Activated naive CD4-positive, alpha-beta T cell treated with Interleukin-2 at 50 U/mL for 16 hours (primary cell): Measurements from ENCODE around the gene WASF2.
"Not testable (repeated sequence)": the region's sequence is repeated elsewhere in the genome, so short reads cannot be mapped to it uniquely, and the experiment has no call there.

Source experiments
- DNase-seq: peaks from one replicate; pipeline ENCODE4 v3.0.0-alpha.2; 2020

Gene WASF2

GRCh38 chr1:27491748-27492700, 2.1 kb upstream of the WASF2 start:
- DNase-seq = no peak

GRCh38 chr1:27489501-27489972, 430 bp downstream of the WASF2 start:
- DNase-seq = no peak

- no peak for DNase-seq
Measured at GRCh38 chr1:27487966-27488884, 1.7 kb downstream of the WASF2 start.

- DNase-seq = no peak
Measured at GRCh38 chr1:27485363-27485762, 4.6 kb downstream of the WASF2 start.

- DNase-seq = no peak
Measured at GRCh38 chr1:27483659-27484058, 6.3 kb downstream of the WASF2 start.

- no peak for DNase-seq
Measured at GRCh38 chr1:27481994-27482620, 7.9 kb downstream of the WASF2 start.

- no peak for DNase-seq
Measured at GRCh38 chr1:27478098-27478497, 11.9 kb downstream of the WASF2 start.

GRCh38 chr1:27476237-27476636, 13.7 kb downstream of the WASF2 start:
- DNase-seq = no peak

GRCh38 chr1:27475720-27476119, 14.2 kb downstream of the WASF2 start:
- no peak for DNase-seq

- no peak for DNase-seq
Measured at GRCh38 chr1:27473755-27474154, 16.2 kb downstream of the WASF2 start.

GRCh38 chr1:27472098-27472497, 17.9 kb downstream of the WASF2 start:
- not testable (repeated sequence) for DNase-seq

- no peak for DNase-seq
Measured at GRCh38 chr1:27471477-27471876, 18.5 kb downstream of the WASF2 start.

GRCh38 chr1:27469334-27469733, 20.6 kb downstream of the WASF2 start:
- no peak for DNase-seq

GRCh38 chr1:27468378-27468777, 21.6 kb downstream of the WASF2 start:
- DNase-seq = not testable (repeated sequence)

- no peak for DNase-seq
Measured at GRCh38 chr1:27464926-27465647, 24.9 kb downstream of the WASF2 start.

- not testable (repeated sequence) for DNase-seq
Measured at GRCh38 chr1:27463916-27464315, 26.1 kb downstream of the WASF2 start.

- DNase-seq = not testable (repeated sequence)
Measured at GRCh38 chr1:27458521-27458920, 31.4 kb downstream of the WASF2 start.

- no peak for DNase-seq
Measured at GRCh38 chr1:27455139-27455811, 34.7 kb downstream of the WASF2 start.

GRCh38 chr1:27454610-27455009, 35.4 kb downstream of the WASF2 start:
- no peak for DNase-seq

GRCh38 chr1:27451343-27451742, 38.6 kb downstream of the WASF2 start:
- no peak for DNase-seq

GRCh38 chr1:27448982-27449381, 41.0 kb downstream of the WASF2 start:
- DNase-seq = no peak

- DNase-seq = no peak
Measured at GRCh38 chr1:27447883-27448282, 42.1 kb downstream of the WASF2 start.
